Ovary (tissue), 9 donors: ENCODE measurements around the gene FBN3. TPM values are rescaled to one million over a fixed set of nuclear protein-coding genes. Genes with fewer than 3 reads are reported as not detected.

Experiments
- DNase-seq, 5 donors: peaks; one replicate each; pipeline ENCODE4 v3.0.0-alpha.2; 2019 to 2020
- H3K27ac ChIP-seq, 2 donors: fragments of 200-600 bp; one replicate each; pipeline versions ENCODE4 v1.5.1 to v1.8.0; 2019 to 2022
- H3K27me3 ChIP-seq: fragments of 200-600 bp; one replicate; pipeline ENCODE4 v1.8.0; 2022
- H3K36me3 ChIP-seq: fragments of 200-600 bp; sonication (generic); one replicate; pipeline ENCODE4 v1.5.1; 2019
- H3K4me1 ChIP-seq: one replicate; pipeline ENCODE4 v1.8.1; 2013; ENCODE audit warnings: mild to moderate bottlenecking, moderate library complexity; ENCODE audit not compliant: insufficient read depth
- H3K4me3 ChIP-seq: fragments of 200-600 bp; sonication (generic); one replicate; pipeline ENCODE4 v1.5.1; 2017
- H3K9me3 ChIP-seq, 2 donors: fragments of 200-600 bp in 1 of 2; sonication (generic) in 1 of 2; one replicate each; pipeline versions ENCODE4 v1.5.1 to v1.8.1; 2013 to 2019; ENCODE audit warnings: mild to moderate bottlenecking in 1 of 2, moderate library complexity in 1 of 2
- CTCF ChIP-seq, 3 donors: fragments of 450-650 bp in 2 of 3; fragments of 200-600 bp in 1 of 3; IDR thresholded peaks; one replicate each; pipeline versions ENCODE4 v1.5.1 to v1.8.0; 2016 to 2022; ENCODE audit warnings: antibody characterized with exemption in 3 of 3, mild to moderate bottlenecking in 1 of 3
- EP300 ChIP-seq: sonication (generic); formaldehyde crosslinking; IDR thresholded peaks from one replicate; pipeline ENCODE4 v1.6.1; 2017; ENCODE audit warnings: antibody characterized with exemption
- POLR2A ChIP-seq: fragments of 450-650 bp; IDR thresholded peaks from one replicate; pipeline ENCODE4 v1.6.1; 2017; ENCODE audit warnings: antibody characterized with exemption, mild to moderate bottlenecking, moderate library complexity
- WGBS, 3 donors: extraction: QIAGEN DNeasy Blood & Tissue Kit in 1 of 3; methylation state at CpG; one replicate each; pipeline versions ENCODE4 v1.1.5 to v1.1.7; 2013 to 2017; 5-methylcytosine and 5-hydroxymethylcytosine counted together
- intact Hi-C, 4 donors: fragments of 100-400 bp; cut with DNase I; formaldehyde crosslinking; loops; one replicate each; pipeline versions ENCODE4 v1.11.0 to v1.15.1; 2022 to 2023
- polyA plus RNA-seq, 2 donors: library from polyadenylated mRNA; stranded (reverse); fragments of 200-250 nt in 1 of 2; fragments of 350-450 nt in 1 of 2; fragmentation: Illumina TruSeq in 1 of 2; extraction: RNeasy Lipid Tissue Mini Kit (QIAGEN cat#74804) in 1 of 2; gene quantifications; one replicate each; pipeline ENCODE4 v1.2.3, GENCODE V29; 2013 to 2014
- total RNA-seq, 7 donors: library from RNA; depleted of rRNA in 2 of 7; stranded (reverse); fragments of >200 nt in 2 of 7; fragmentation: NEBNext Ultra II Directional in 3 of 7; extraction: Animal tissue kit (Norgen Biotek cat#: 25700) in 3 of 7; gene quantifications; one replicate each; pipeline versions ENCODE4 v1.1.0 to v1.2.4, GENCODE V29; 2016 to 2023
- donor health status: DM: no; HTN: no; CAD: no; lungs with moderate emphysema.
- donor health status: DM: no; HTN: no; CAD: no.
- donor health status: Bipolar disorder and iron deficiency.
- donor health status: DM: yes; HTN: yes; CAD: no.
- donor health status: DM: no; HTN: no; CAD: no.
- donor health status: DM: yes; HTN: yes; CAD: no.

FBN3 gene
- total and polyA plus RNA-seq, 9 donors, result 0.08 to 0.74 (median 0.25) TPM; not detected in 2

GRCh38 chr19:8127311-8127710 is 22.1 kb downstream of the FBN3 start:
- Histone ChIP-seq H3K27me3 (no peaks in the 10 kb centered on the region), H3K4me3 (no peak overlapping the region), H3K27ac (no peak overlapping the region), H3K9me3 (no peaks in the 10 kb centered on the region), H3K36me3 (no peaks in the 10 kb centered on the region), H3K4me1 (no peaks in the 10 kb centered on the region)
- TF ChIP-seq POLR2A (no peak), CTCF (IDR thresholded peaks at IDR 0.05) (no peak), EP300 (no peak)
- no peak for DNase-seq
- WGBS, 3 donors, result 77 to 91% (median 84%) methylated on average over 8 of the region's 8 CpGs
- intact Hi-C loops, result no loop called here

- WGBS, 3 donors, result 86 to 89% (median 87%) methylated on average over 18 of the region's 18 CpGs
- H3K4me3 ChIP-seq, result no peak overlapping the region
- no peaks in the 10 kb centered on the region for H3K9me3 ChIP-seq
- intact Hi-C loops, result no loop called here
- TF ChIP-seq POLR2A (no peak), CTCF (IDR thresholded peaks at IDR 0.05) (no peak), EP300 (no peak)
- H3K27ac ChIP-seq, result no peak overlapping the region
- H3K27me3 ChIP-seq, result no peaks in the 10 kb centered on the region
- H3K4me1 ChIP-seq, result no peaks in the 10 kb centered on the region
- DNase-seq, result no peak
- H3K36me3 ChIP-seq, result no peaks in the 10 kb centered on the region
Measured at GRCh38 chr19:8126511-8126910, 22.9 kb downstream of the FBN3 start.

DNA sequence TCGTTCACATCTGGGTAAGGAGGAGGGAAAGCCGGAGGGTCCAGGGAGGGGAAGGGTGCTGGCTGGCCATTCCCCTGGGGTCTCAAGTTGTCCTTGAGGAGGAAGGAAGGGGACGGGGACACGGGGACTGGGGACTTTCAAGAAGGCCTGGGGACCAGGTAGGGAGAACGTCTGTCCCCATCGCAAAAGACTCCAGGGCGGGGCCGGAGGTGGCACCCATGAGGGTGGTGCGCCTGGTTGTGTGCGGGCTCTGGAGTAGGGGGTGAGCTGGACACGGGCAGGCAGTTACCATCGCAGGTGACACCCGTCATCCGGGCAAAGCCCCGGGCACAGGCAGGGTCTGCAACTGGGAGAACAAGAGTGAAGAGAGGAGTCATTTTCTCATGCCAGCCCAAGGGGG is 23.4 kb downstream of the FBN3 start:
- no peaks in the 10 kb centered on the region for H3K27me3 ChIP-seq
- no peak for DNase-seq
- H3K4me3 ChIP-seq, result no peak overlapping the region
- no peak overlapping the region for H3K27ac ChIP-seq
- TF ChIP-seq POLR2A (no peak), CTCF (IDR thresholded peaks at IDR 0.05) (no peak), EP300 (no peak)
- intact Hi-C loops, result no loop called here
- H3K4me1 ChIP-seq, result no peaks in the 10 kb centered on the region
- H3K9me3 ChIP-seq, result no peaks in the 10 kb centered on the region
- no peaks in the 10 kb centered on the region for H3K36me3 ChIP-seq
- WGBS, 3 donors, result 89 to 90% (median 90%) methylated on average over 15 of the region's 15 CpGs

GRCh38 chr19:8123683-8124082 is 25.7 kb downstream of the FBN3 start:
- Histone ChIP-seq H3K27me3 (no peaks in the 10 kb centered on the region), H3K9me3 (no peaks in the 10 kb centered on the region), H3K27ac (no peak overlapping the region), H3K36me3 (no peaks in the 10 kb centered on the region), H3K4me1 (no peaks in the 10 kb centered on the region), H3K4me3 (no peak overlapping the region)
- WGBS, 3 donors, result 89 to 93% (median 91%) methylated on average over 22 of the region's 22 CpGs
- DNase-seq, result no peak
- intact Hi-C loops, result no loop called here
- TF ChIP-seq POLR2A (no peak), EP300 (no peak), CTCF (IDR thresholded peaks at IDR 0.05) (no peak)
